HG03039 (cell line): ENCODE results near the gene IFNL3.
"Not testable (repeated sequence)": the region's sequence is repeated elsewhere in the genome, so short reads cannot be mapped to it uniquely, and the experiment has no call there.

ENCODE experiments used
- ATAC-seq: cut with Tn5 transposase; IDR thresholded peaks from one replicate; pipeline ENCODE4 v1.9.1; 2021; ENCODE audit warnings: mild to moderate bottlenecking, moderate library complexity; ENCODE audit not compliant: unreplicated experiment

The IFNL3 gene

GRCh38 chr19:39218230-39219007 is 26.4 kb downstream of the IFNL3 start:
- no peak for ATAC-seq

GRCh38 chr19:39217094-39217493 is 27.7 kb downstream of the IFNL3 start:
- no peak for ATAC-seq

- not testable (repeated sequence) for ATAC-seq
These were observed 29.5 kb downstream of the IFNL3 start for GRCh38 chr19:39215323-39215722.

- ATAC-seq, result no peak
These were observed 32.4 kb downstream of the IFNL3 start for GRCh38 chr19:39212375-39212742.

GRCh38 chr19:39211731-39212374 is 33.0 kb downstream of the IFNL3 start:
- ATAC-seq, result no peak

- no peak for ATAC-seq
These were observed 35.6 kb downstream of the IFNL3 start for GRCh38 chr19:39209196-39209595.

GRCh38 chr19:39208175-39208795 is 36.5 kb downstream of the IFNL3 start:
- no peak for ATAC-seq

- no peak for ATAC-seq
These were observed 37.4 kb downstream of the IFNL3 start for GRCh38 chr19:39207293-39207836.

- ATAC-seq, result no peak
These were observed 38.7 kb downstream of the IFNL3 start for GRCh38 chr19:39206122-39206521.

- ATAC-seq, result no peak
These were observed 39.4 kb downstream of the IFNL3 start for GRCh38 chr19:39205449-39205764.

- ATAC-seq, result no peak
These were observed 41.1 kb downstream of the IFNL3 start, which contains the start of gene SYCN for GRCh38 chr19:39203372-39204341. Gene SYCN, minus strand, starts transcription at chr19:39204263. Its CDS starts 9 bp downstream, at chr19:39204254.

- no peak for ATAC-seq
These were observed 41.8 kb downstream of the IFNL3 start for GRCh38 chr19:39202998-39203355.

GRCh38 chr19:39200803-39201115 is 44.0 kb downstream of the IFNL3 start:
- ATAC-seq, result no peak

- ATAC-seq, result no peak
These were observed 44.6 kb downstream of the IFNL3 start for GRCh38 chr19:39200066-39200802.

- ATAC-seq, result no peak
These were observed 45.8 kb downstream of the IFNL3 start for GRCh38 chr19:39199025-39199424.

GRCh38 chr19:39197808-39198207 is 47.0 kb downstream of the IFNL3 start:
- ATAC-seq, result no peak

- no peak for ATAC-seq
These were observed 47.8 kb downstream of the IFNL3 start, which contains the start of gene NCCRP1 for GRCh38 chr19:39196860-39197562. Gene NCCRP1, plus strand, starts transcription at chr19:39196964. Its CDS starts 19 bp downstream, at chr19:39196983.

- no peak for ATAC-seq
These were observed 48.5 kb downstream of the IFNL3 start for GRCh38 chr19:39196320-39196719.

GRCh38 chr19:39195755-39196154 is 49.1 kb downstream of the IFNL3 start:
- no peak for ATAC-seq
